Measurements from ENCODE around the gene SLC39A9.

- TF ChIP-seq, protein P1, sequence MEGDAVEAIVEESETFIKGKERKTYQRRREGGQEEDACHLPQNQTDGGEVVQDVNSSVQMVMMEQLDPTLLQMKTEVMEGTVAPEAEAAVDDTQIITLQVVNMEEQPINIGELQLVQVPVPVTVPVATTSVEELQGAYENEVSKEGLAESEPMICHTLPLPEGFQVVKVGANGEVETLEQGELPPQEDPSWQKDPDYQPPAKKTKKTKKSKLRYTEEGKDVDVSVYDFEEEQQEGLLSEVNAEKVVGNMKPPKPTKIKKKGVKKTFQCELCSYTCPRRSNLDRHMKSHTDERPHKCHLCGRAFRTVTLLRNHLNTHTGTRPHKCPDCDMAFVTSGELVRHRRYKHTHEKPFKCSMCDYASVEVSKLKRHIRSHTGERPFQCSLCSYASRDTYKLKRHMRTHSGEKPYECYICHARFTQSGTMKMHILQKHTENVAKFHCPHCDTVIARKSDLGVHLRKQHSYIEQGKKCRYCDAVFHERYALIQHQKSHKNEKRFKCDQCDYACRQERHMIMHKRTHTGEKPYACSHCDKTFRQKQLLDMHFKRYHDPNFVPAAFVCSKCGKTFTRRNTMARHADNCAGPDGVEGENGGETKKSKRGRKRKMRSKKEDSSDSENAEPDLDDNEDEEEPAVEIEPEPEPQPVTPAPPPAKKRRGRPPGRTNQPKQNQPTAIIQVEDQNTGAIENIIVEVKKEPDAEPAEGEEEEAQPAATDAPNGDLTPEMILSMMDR (IDR thresholded peaks at IDR 0.05): peak in 3 of 7 experiments; percentile 19 to 45 (median 34)
- no peak for TF ChIP-seq POLR2A (IDR thresholded peaks at IDR 0.05)
These were observed 35.4 kb upstream of the SLC39A9 start for GRCh38 chr14:69363055-69363454.
